NCI-H1092 (cell line): ENCODE measurements around the gene TMCC1.
"Not testable (repeated sequence)": the region's sequence is repeated elsewhere in the genome, so short reads cannot be mapped to it uniquely, and the experiment has no call there.

Experiments used
- DNase-seq: peaks from one replicate; lab custom pipeline; 2025; lab: John Stamatoyannopoulos, UW

The TMCC1 gene

GRCh38 chr3:129686941-129687340 is 206.6 kb downstream of the TMCC1 start:
- DNase-seq = no peak

- DNase-seq = no peak
Measured at GRCh38 chr3:129684270-129684669, 209.2 kb downstream of the TMCC1 start.

- no peak for DNase-seq
Measured at GRCh38 chr3:129683201-129683600, 210.3 kb downstream of the TMCC1 start.

GRCh38 chr3:129676985-129677384 is 216.5 kb downstream of the TMCC1 start:
- no peak for DNase-seq

- DNase-seq = not testable (repeated sequence)
Measured at GRCh38 chr3:129674798-129675123, 218.8 kb downstream of the TMCC1 start.

GRCh38 chr3:129673897-129674797 is 219.4 kb downstream of the TMCC1 start:
- no peak for DNase-seq

- no peak for DNase-seq
Measured at GRCh38 chr3:129673012-129673411, 220.5 kb downstream of the TMCC1 start.

- no peak for DNase-seq
Measured at GRCh38 chr3:129672412-129672811, 221.1 kb downstream of the TMCC1 start.

GRCh38 chr3:129665024-129665768 is 228.3 kb downstream of the TMCC1 start:
- no peak for DNase-seq

GRCh38 chr3:129663930-129664646 is 229.4 kb downstream of the TMCC1 start:
- no peak for DNase-seq

GRCh38 chr3:129663045-129663446 is 230.5 kb downstream of the TMCC1 start:
- DNase-seq = no peak

- no peak for DNase-seq
Measured at GRCh38 chr3:129662191-129662608, 231.3 kb downstream of the TMCC1 start.

GRCh38 chr3:129661766-129662165 is 231.7 kb downstream of the TMCC1 start:
- no peak for DNase-seq

GRCh38 chr3:129658110-129658843 is 235.2 kb downstream of the TMCC1 start:
- DNase-seq = no peak

GRCh38 chr3:129657261-129658046 is 236.1 kb downstream of the TMCC1 start:
- DNase-seq = no peak

- DNase-seq = no peak
Measured at GRCh38 chr3:129656659-129657247, 236.8 kb downstream of the TMCC1 start.

- DNase-seq = no peak
Measured at GRCh38 chr3:129655291-129655700, 238.2 kb downstream of the TMCC1 start.

GRCh38 chr3:129654131-129654530 is 239.4 kb downstream of the TMCC1 start:
- no peak for DNase-seq

GRCh38 chr3:129653019-129653418 is 240.5 kb downstream of the TMCC1 start:
- DNase-seq = no peak

- DNase-seq = no peak
Measured at GRCh38 chr3:129651435-129652202, 241.9 kb downstream of the TMCC1 start.
